GM12878 (cell line): Measurements from ENCODE around the gene ACAP2. TPM values are rescaled to one million over a fixed set of nuclear protein-coding genes. Genes with fewer than 3 reads are reported as not detected.

Source experiments
- ATAC-seq: fragments of 200-7000 bp; cut with Tn5 transposase; 3 replicates; pipeline ENCODE4 v1.9.1; 2020; ENCODE audit warnings: mild to moderate bottlenecking, moderate library complexity
- BruUV-seq: library from RNA; stranded (reverse); fragments of 400-500 nt; replicated peaks from 2 replicates; lab custom pipeline; 2021; lab: Mats Ljungman, UMichigan
- CTCF ChIA-PET: fragments of 300-600 bp; sonication (Branson Sonifier 250); formaldehyde crosslinking; extraction: SDS; loops from one replicate; lab custom pipeline; 2021; ENCODE audit warnings: inconsistent platforms; lab: Yijun Ruan, JAX
- POLR2A ChIA-PET: fragments of 350-600 bp; formaldehyde crosslinking; extraction: SDS; loops from one replicate; lab custom pipeline; 2021; ENCODE audit warnings: inconsistent platforms; lab: Charles Lee
- RAD21 ChIA-PET: fragments of 300-600 bp; sonication (Branson Sonifier 250); formaldehyde crosslinking; loops from one replicate; lab custom pipeline; 2023; ENCODE audit warnings: antibody characterized with exemption; ENCODE audit not compliant: unreplicated experiment; lab: Charles Lee
- SMC1A ChIA-PET: fragments of 300-600 bp; sonication (Branson Sonifier 250); formaldehyde crosslinking; loops from one replicate; lab custom pipeline; 2023; ENCODE audit not compliant: unreplicated experiment, uncharacterized antibody; lab: Charles Lee
- DNase-seq: peaks from one replicate; pipeline ENCODE4 v3.0.0-alpha.2; 2011; ENCODE audit warnings: low read depth, low spot score
- FAIRE-seq: peaks from 3 replicates; lab custom pipeline; 2011; peaks lifted over from hg19 to GRCh38; lab: Jason Lieb, UNC
- H2AFZ ChIP-seq: 2 replicates; pipeline ENCODE4 v1.6.0; 2011; ENCODE audit warnings: low read depth, low read length, control low read depth; ENCODE audit not compliant: control insufficient read depth
- H3K27ac ChIP-seq: 2 replicates; pipeline ENCODE4 v1.5.1; 2011; ENCODE audit warnings: control low read depth; ENCODE audit not compliant: control insufficient read depth, insufficient read depth
- H3K27me3 ChIP-seq, 2 experiments: replicated peaks in 1 of 2; 2 replicates each; pipeline versions ENCODE4 v1.6.0 to v1.6.1; 2011; ENCODE audit warnings: low read length in 1 of 2; ENCODE audit not compliant: control insufficient read depth in 2 of 2, insufficient read depth in 2 of 2
- H3K36me3 ChIP-seq, 2 experiments: 2 replicates each; pipeline ENCODE4 v1.5.1; 2011; ENCODE audit warnings: low read length in 1 of 2; ENCODE audit not compliant: control insufficient read depth in 2 of 2, insufficient read depth in 2 of 2
- H3K4me1 ChIP-seq: 2 replicates; pipeline ENCODE4 v1.6.1; 2011; ENCODE audit warnings: mild to moderate bottlenecking, low read length, moderate library complexity, mixed read lengths; ENCODE audit not compliant: control insufficient read depth, insufficient read depth
- H3K4me2 ChIP-seq: 2 replicates; pipeline ENCODE4 v1.6.0; 2011; ENCODE audit warnings: control low read depth; ENCODE audit not compliant: control insufficient read depth, insufficient read depth
- H3K4me3 ChIP-seq: fragments of 200-600 bp; sonication (generic); 2 replicates; pipeline ENCODE4 v1.5.1; 2016
- H3K79me2 ChIP-seq: 2 replicates; pipeline ENCODE4 v1.6.0; 2011; ENCODE audit warnings: low read length; ENCODE audit not compliant: control insufficient read depth, insufficient read depth
- H3K9ac ChIP-seq: 2 replicates; pipeline ENCODE4 v1.8.0; 2011; ENCODE audit warnings: low read length, control low read depth, mixed read lengths; ENCODE audit not compliant: control insufficient read depth, insufficient read depth
- H3K9me3 ChIP-seq: replicated peaks from 3 replicates; pipeline ENCODE4 v1.5.1; 2011; ENCODE audit warnings: mild to moderate bottlenecking, low read length; ENCODE audit not compliant: control insufficient read depth, insufficient read depth
- H4K20me1 ChIP-seq: 2 replicates; pipeline ENCODE4 v1.6.0; 2011; ENCODE audit not compliant: control insufficient read depth, insufficient read depth
- BACH1 ChIP-seq: fragments of 450-650 bp; IDR thresholded peaks from 2 replicates; pipeline ENCODE4 v1.6.1; 2017; ENCODE audit warnings: mild to moderate bottlenecking, borderline replicate concordance
- CBX3 ChIP-seq: fragments of 200-600 bp; sonication (generic); IDR thresholded peaks from 2 replicates; pipeline ENCODE4 v1.6.1; 2016; ENCODE audit warnings: low read depth, borderline replicate concordance
- CBX5 ChIP-seq: sonication (generic); IDR thresholded peaks from 2 replicates; pipeline ENCODE4 v1.6.1; 2016; ENCODE audit warnings: low read depth, moderate library complexity, mild to moderate bottlenecking, inconsistent platforms
- CHD1 ChIP-seq: IDR thresholded peaks from 2 replicates; pipeline ENCODE4 v1.6.1; 2012; ENCODE audit warnings: low read depth, low read length, improper control_type of control experiment
- FOXM1 ChIP-seq: IDR thresholded peaks from 2 replicates; pipeline ENCODE4 v1.6.1; 2012; ENCODE audit warnings: low read depth, mild to moderate bottlenecking, inconsistent platforms, low read length, moderate library complexity
- HDAC6 ChIP-seq: fragments of 200-600 bp; sonication (generic); IDR thresholded peaks from one replicate; pipeline ENCODE4 v1.8.0; 2017; ENCODE audit warnings: antibody characterized with exemption; ENCODE audit not compliant: unreplicated experiment
- IRF4 ChIP-seq: IDR thresholded peaks from 2 replicates; pipeline ENCODE4 v1.6.1; 2011; ENCODE audit warnings: low read depth, low read length
- MYB ChIP-seq: fragments of 150-350 bp; IDR thresholded peaks from 2 replicates; pipeline ENCODE4 v1.6.1; 2014; ENCODE audit warnings: mild to moderate bottlenecking, low read depth, low read length, borderline replicate concordance
- MYC ChIP-seq: IDR thresholded peaks from 2 replicates; pipeline ENCODE4 v1.6.1; 2011; ENCODE audit warnings: mild to moderate bottlenecking, low read length, moderate library complexity, inconsistent platforms; ENCODE audit not compliant: insufficient read depth, insufficient replicate concordance, insufficient read length, severe bottlenecking
- NBN ChIP-seq: fragments of 450-650 bp; IDR thresholded peaks from 2 replicates; pipeline ENCODE4 v1.6.1; 2016
- PML ChIP-seq: IDR thresholded peaks from 2 replicates; pipeline ENCODE4 v1.6.1; 2012; ENCODE audit warnings: low read length, inconsistent platforms
- RFX5 ChIP-seq: IDR thresholded peaks from 2 replicates; pipeline ENCODE4 v1.6.1; 2011; ENCODE audit warnings: low read depth, low read length, improper control_type of control experiment
- RUNX3 ChIP-seq: IDR thresholded peaks from 2 replicates; pipeline ENCODE4 v1.6.1; 2012; ENCODE audit warnings: low read length, inconsistent platforms
- WRNIP1 ChIP-seq: IDR thresholded peaks from 2 replicates; pipeline ENCODE4 v1.6.1; 2011; ENCODE audit warnings: low read depth, low read length, improper control_type of control experiment, borderline replicate concordance
- YY1 ChIP-seq: IDR thresholded peaks from 2 replicates; pipeline ENCODE4 v1.6.1; 2011; ENCODE audit warnings: low read depth, mild to moderate bottlenecking, low read length
- ZNF207 ChIP-seq: fragments of 450-650 bp; IDR thresholded peaks from 2 replicates; pipeline ENCODE4 v1.6.1; 2014; ENCODE audit warnings: antibody characterized with exemption, mild to moderate bottlenecking, borderline replicate concordance
- ZNF24 ChIP-seq: fragments of 450-650 bp; IDR thresholded peaks from 2 replicates; pipeline ENCODE4 v1.6.1; 2017; ENCODE audit warnings: antibody characterized with exemption, mild to moderate bottlenecking
- WGBS: methylation state at CpG from one replicate; pipeline ENCODE4 v1.1.6; 2016; ENCODE audit warnings: low lambda C conversion rate; ENCODE audit not compliant: insufficient replicate concordance, insufficient coverage; ENCODE audit errors: missing lambda C conversion rate; 5-methylcytosine and 5-hydroxymethylcytosine counted together
- in situ Hi-C: fragments of 300-500 bp; cut with MboI; formaldehyde crosslinking; loops from 9 replicates; pipeline ENCODE4 v1.14.3; 2018; ENCODE audit warnings: mixed read lengths
- intact Hi-C: fragments of 100-400 bp; cut with micrococcal nuclease; formaldehyde crosslinking; loops from one replicate; pipeline ENCODE4 v1.14.2; 2022; ENCODE audit not compliant: unreplicated experiment
- polyA plus RNA-seq, 11 experiments: library from polyadenylated mRNA; depleted of rRNA in 4 of 11; unstranded in 6 of 11; stranded (reverse) in 5 of 11; fragments of >200 nt; fragmentation: Nextera tagmentation in 4 of 11; fragmentation: Illumina TruSeq in 1 of 11; extraction: Ambion mirVana in 4 of 11; extraction: Trizol in 1 of 11; gene quantifications; 1 replicate in 1 of 11; 2 replicates in 10 of 11; pipeline versions ENCODE4 v1.2.1 to v1.2.3, GENCODE V29; 2011 to 2016; ENCODE audit warnings: inconsistent platforms in 2 of 11, missing spikeins in 2 of 11, low read depth in 1 of 11
- total RNA-seq, 4 experiments: library from RNA; depleted of rRNA in 3 of 4; stranded (reverse); fragments of >200 nt in 3 of 4; fragmentation: Illumina TruSeq in 1 of 4; extraction: Trizol in 1 of 4; gene quantifications; 2 replicates each; pipeline versions ENCODE4 v1.2.1 to v1.2.3, GENCODE V29; 2013 to 2021
- TF ChIP-seq, protein P1 (sequence below): IDR thresholded peaks from 2 replicates; pipeline ENCODE4 v1.6.1; 2012; ENCODE audit warnings: low read length, inconsistent platforms
- TF ChIP-seq, protein P2 (sequence below): fragments of 450-650 bp; IDR thresholded peaks from 2 replicates; pipeline ENCODE4 v1.6.1; 2017; ENCODE audit warnings: mild to moderate bottlenecking
- TF ChIP-seq, protein P3 (sequence below): fragments of 150-350 bp; IDR thresholded peaks from 2 replicates; pipeline ENCODE4 v1.6.1; 2014; ENCODE audit warnings: mild to moderate bottlenecking, low read depth, low read length

Gene ACAP2
- total and polyA plus RNA-seq, 10 of the 15 experiments (the other 5 are each of a cell fraction or from before 2014, with no cell fraction given) = 7.1 to 53.8 (median 35.7) TPM

DNA sequence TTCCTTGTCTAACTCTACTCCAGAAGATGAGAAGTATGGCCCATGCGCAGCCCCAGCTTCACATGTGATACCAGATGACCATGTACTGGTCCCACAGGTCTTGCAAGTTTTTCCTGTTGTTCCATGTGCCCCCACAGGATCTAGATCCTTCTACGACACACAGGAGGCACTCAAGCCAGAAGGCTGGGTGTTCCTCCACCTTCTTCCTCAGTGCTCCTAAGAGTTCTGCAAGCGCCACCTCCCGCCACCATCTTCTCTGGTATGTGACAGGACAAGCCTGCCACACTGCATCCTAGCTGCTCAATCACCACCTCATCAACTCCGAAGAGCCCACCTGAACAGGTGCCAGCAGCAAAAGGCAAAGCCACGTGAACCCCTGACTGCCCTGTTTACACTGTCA, 214.9 kb downstream of the ACAP2 start:
- Histone ChIP-seq H3K27ac (no peak overlapping the region), H3K4me3 (no peak overlapping the region), H3K9me3 (no peaks in the 10 kb centered on the region), H3K79me2 (no peaks in the 10 kb centered on the region), H4K20me1 (no peaks in the 10 kb centered on the region), H3K36me3 (no peaks in the 10 kb centered on the region), H3K4me2 (no peak overlapping the region), H3K9ac (no peak overlapping the region), H2AFZ (no peak overlapping the region), H3K27me3 (no peaks in the 10 kb centered on the region)
- BruUV-seq = no TSS peak
- ChIA-PET POLR2A (no interaction called here), CTCF (interaction anchor here (1.3 kb wide), 1 partner anchor 97 kb away, joined by 6 read pairs; no protein-coding TSS in a partner anchor), RAD21 (interaction anchor here (1.3 to 1.6 kb wide), 2 partner anchors 24 to 75 kb away, joined by 4 to 9 read pairs; no protein-coding TSS in a partner anchor), SMC1A (interaction anchor here (1.8 kb wide), 1 partner anchor 23 kb away, joined by 5 read pairs; no protein-coding TSS in a partner anchor)
- ATAC-seq = no peak
- in situ Hi-C loops = no loop called here
- WGBS = 96% methylated on average over 6 of the region's 6 CpGs
- intact Hi-C loops = no loop called here
- no peak for DNase-seq
- FAIRE-seq = no peak
- TF ChIP-seq RFX5 (no peak), MYC (no peak), NBN (no peak), WRNIP1 (no peak), CHD1 (no peak), ZNF24 (no peak), PML (no peak), ZNF207 (no peak), RUNX3 (no peak), HDAC6 (no peak), MYB (no peak), IRF4 (no peak), FOXM1 (no peak), CBX3 (no peak), YY1 (no peak), CBX5 (no peak), BACH1 (no peak)
- TF ChIP-seq, protein P1, sequence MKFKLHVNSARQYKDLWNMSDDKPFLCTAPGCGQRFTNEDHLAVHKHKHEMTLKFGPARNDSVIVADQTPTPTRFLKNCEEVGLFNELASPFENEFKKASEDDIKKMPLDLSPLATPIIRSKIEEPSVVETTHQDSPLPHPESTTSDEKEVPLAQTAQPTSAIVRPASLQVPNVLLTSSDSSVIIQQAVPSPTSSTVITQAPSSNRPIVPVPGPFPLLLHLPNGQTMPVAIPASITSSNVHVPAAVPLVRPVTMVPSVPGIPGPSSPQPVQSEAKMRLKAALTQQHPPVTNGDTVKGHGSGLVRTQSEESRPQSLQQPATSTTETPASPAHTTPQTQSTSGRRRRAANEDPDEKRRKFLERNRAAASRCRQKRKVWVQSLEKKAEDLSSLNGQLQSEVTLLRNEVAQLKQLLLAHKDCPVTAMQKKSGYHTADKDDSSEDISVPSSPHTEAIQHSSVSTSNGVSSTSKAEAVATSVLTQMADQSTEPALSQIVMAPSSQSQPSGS = no peak
- TF ChIP-seq, protein P2, sequence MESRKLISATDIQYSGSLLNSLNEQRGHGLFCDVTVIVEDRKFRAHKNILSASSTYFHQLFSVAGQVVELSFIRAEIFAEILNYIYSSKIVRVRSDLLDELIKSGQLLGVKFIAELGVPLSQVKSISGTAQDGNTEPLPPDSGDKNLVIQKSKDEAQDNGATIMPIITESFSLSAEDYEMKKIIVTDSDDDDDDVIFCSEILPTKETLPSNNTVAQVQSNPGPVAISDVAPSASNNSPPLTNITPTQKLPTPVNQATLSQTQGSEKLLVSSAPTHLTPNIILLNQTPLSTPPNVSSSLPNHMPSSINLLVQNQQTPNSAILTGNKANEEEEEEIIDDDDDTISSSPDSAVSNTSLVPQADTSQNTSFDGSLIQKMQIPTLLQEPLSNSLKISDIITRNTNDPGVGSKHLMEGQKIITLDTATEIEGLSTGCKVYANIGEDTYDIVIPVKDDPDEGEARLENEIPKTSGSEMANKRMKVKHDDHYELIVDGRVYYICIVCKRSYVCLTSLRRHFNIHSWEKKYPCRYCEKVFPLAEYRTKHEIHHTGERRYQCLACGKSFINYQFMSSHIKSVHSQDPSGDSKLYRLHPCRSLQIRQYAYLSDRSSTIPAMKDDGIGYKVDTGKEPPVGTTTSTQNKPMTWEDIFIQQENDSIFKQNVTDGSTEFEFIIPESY = no peak
- TF ChIP-seq, protein P3, sequence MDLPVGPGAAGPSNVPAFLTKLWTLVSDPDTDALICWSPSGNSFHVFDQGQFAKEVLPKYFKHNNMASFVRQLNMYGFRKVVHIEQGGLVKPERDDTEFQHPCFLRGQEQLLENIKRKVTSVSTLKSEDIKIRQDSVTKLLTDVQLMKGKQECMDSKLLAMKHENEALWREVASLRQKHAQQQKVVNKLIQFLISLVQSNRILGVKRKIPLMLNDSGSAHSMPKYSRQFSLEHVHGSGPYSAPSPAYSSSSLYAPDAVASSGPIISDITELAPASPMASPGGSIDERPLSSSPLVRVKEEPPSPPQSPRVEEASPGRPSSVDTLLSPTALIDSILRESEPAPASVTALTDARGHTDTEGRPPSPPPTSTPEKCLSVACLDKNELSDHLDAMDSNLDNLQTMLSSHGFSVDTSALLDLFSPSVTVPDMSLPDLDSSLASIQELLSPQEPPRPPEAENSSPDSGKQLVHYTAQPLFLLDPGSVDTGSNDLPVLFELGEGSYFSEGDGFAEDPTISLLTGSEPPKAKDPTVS = no peak
- TF ChIP-seq, all 136 proteins: peak for 0
- no peaks in the 10 kb centered on the region for H3K4me1 ChIP-seq
